DMS79 (cell line): Measurements from ENCODE around the gene GMDS.
"Not testable (repeated sequence)": the region's sequence is repeated elsewhere in the genome, so short reads cannot be mapped to it uniquely, and the experiment has no call there.

Experiments used
- DNase-seq: peaks from one replicate; lab custom pipeline; 2025; lab: John Stamatoyannopoulos, UW

GMDS gene

GRCh38 chr6:1708122-1708521, 537.3 kb downstream of the GMDS start:
- no peak for DNase-seq

GRCh38 chr6:1705630-1706029, 539.8 kb downstream of the GMDS start:
- no peak for DNase-seq

- DNase-seq = no peak
These were observed 540.2 kb downstream of the GMDS start for GRCh38 chr6:1705183-1705582.

GRCh38 chr6:1704711-1705110, 540.7 kb downstream of the GMDS start:
- no peak for DNase-seq

- no peak for DNase-seq
These were observed 541.5 kb downstream of the GMDS start for GRCh38 chr6:1703923-1704322.

GRCh38 chr6:1703091-1703855, 542.1 kb downstream of the GMDS start:
- no peak for DNase-seq

GRCh38 chr6:1702580-1703051, 542.8 kb downstream of the GMDS start:
- DNase-seq = no peak

GRCh38 chr6:1701668-1702353, 543.6 kb downstream of the GMDS start:
- DNase-seq = no peak

- no peak for DNase-seq
These were observed 545.0 kb downstream of the GMDS start for GRCh38 chr6:1700278-1700967.

- DNase-seq = no peak
These were observed 546.9 kb downstream of the GMDS start for GRCh38 chr6:1698527-1698926.

- DNase-seq = no peak
These were observed 547.6 kb downstream of the GMDS start for GRCh38 chr6:1697688-1698351.

GRCh38 chr6:1696463-1696850, 548.9 kb downstream of the GMDS start:
- no peak for DNase-seq

GRCh38 chr6:1695546-1696462, 549.6 kb downstream of the GMDS start:
- DNase-seq = no peak

- DNase-seq = not testable (repeated sequence)
These were observed 553.6 kb downstream of the GMDS start for GRCh38 chr6:1691828-1692227.

- DNase-seq = not testable (repeated sequence)
These were observed 554.7 kb downstream of the GMDS start for GRCh38 chr6:1690656-1691055.

- DNase-seq = no peak
These were observed 556.3 kb downstream of the GMDS start for GRCh38 chr6:1689141-1689540.

GRCh38 chr6:1688396-1688795, 557.0 kb downstream of the GMDS start:
- no peak for DNase-seq

- DNase-seq = no peak
These were observed 558.0 kb downstream of the GMDS start for GRCh38 chr6:1687402-1687801.

GRCh38 chr6:1686117-1687098, 559.0 kb downstream of the GMDS start:
- peak; percentile 64 for DNase-seq

- peak; percentile 47 for DNase-seq
These were observed 565.7 kb downstream of the GMDS start for GRCh38 chr6:1679688-1680068.
